HG03558 (cell line): ENCODE data around the gene RUBCN.
"Not testable (repeated sequence)": the region's sequence is repeated elsewhere in the genome, so short reads cannot be mapped to it uniquely, and the experiment has no call there.

Experiments
- ATAC-seq: cut with Tn5 transposase; IDR thresholded peaks from one replicate; pipeline ENCODE4 v1.9.1; 2021; ENCODE audit warnings: moderate number of reproducible peaks; ENCODE audit not compliant: unreplicated experiment; ENCODE audit errors: extremely low read depth

The RUBCN gene

DNA sequence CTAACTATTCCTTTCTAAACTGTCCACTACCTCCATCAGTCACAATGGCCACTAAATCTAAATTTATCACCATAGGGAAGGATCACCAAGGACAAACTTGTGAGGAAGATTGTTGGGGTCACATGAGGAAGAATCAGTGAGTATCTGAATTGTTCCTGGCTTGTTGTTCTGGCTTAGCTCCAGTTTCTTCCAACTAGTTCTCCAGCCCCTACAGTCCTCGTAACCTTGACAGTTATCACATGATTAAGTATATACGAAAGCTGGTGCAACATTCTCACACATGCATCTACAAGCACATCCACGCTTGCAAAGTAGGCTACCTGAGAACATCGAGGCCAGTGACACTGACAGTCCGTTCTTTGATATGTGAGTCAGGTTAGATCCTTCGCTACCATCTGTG is 46.0 kb downstream of the RUBCN start:
- ATAC-seq, result no peak

- no peak for ATAC-seq
These were observed 49.1 kb downstream of the RUBCN start for GRCh38 chr3:197687570-197687969.

DNA sequence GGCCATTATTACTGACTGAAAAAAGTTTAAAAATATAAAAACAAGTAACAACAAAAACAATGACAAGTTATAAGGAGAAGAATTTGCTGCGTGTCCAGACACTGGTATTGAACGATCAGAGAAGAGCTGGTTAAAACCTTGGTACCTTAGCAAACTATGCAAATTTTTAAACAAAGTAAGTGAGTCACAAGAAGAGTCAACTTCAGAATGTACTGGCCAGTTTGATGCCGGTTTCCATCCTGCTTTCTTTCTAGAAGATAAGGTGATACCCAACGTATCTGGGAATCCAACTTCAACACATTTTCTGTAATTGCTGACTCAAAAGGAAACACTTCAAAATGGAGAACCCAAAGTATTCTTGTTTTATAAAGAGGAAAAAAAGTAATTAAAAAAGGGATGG is 49.8 kb downstream of the RUBCN start:
- no peak for ATAC-seq

DNA sequence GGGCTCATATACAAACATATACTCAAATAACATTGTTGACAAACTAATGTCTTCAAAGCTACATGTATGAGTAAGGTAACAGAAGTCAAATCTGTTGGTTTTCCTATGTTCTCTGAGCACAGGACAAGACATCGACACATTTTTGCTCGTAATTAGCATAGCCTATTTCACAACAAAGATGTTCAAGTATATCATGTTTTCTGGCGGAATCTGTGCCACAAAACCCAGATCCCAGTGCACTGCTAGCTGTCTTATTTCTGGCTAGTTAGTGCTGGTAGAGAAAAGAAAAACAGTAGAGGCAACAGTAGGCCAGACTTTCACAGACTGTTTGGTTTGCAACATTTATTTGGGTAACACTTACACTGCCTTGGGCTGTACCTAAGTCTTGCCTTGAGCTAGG is 51.2 kb downstream of the RUBCN start:
- no peak for ATAC-seq

DNA sequence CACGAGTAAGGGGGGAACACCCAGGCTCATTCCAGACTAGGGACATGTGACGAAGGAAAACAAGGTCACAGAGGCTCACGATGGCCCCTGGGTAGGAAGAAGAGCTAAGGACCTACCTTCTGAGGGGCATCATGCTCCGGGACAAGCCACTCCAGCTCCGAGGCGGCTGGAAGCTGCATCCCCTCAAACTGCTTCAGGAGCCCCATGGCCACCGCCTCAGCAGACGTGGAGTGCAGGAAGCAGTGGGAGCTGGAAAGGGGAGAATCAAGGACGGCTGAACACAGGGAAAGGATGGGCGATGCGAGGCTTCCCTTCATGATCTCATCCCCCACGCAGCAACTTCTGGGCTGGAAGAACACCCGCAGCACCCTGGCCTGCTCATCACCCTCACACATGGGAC is 53.5 kb downstream of the RUBCN start:
- ATAC-seq, result no peak

- no peak for ATAC-seq
These were observed 54.0 kb downstream of the RUBCN start for GRCh38 chr3:197682713-197683112.

DNA sequence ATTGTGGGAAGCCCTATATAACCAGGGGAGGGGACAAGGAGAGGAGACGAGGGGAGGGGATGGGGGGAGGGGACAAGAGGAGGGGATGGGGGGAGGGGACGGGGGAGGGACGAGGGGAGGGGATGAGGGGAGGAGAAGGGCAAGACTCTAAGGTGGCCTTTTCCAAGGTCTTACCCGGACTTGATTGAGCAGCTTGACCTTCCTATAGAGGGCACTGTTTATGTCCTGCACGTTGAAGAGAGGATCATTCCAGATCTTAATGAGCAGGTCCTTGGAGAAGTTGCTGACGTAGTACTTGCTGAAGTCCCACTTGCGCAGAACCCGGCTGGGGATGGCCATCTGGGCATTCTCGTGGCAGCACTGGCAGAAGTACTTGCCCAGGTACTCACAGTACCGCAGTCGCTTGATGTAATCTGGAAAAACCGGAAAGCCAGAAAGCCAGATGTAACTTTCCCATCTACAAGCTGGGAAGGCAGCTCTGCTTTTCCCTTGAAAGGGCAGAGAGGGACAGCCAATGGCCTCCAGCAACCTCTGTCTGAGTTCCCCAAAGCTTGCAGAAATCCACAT is 55.7 kb downstream of the RUBCN start:
- ATAC-seq, result no peak

DNA sequence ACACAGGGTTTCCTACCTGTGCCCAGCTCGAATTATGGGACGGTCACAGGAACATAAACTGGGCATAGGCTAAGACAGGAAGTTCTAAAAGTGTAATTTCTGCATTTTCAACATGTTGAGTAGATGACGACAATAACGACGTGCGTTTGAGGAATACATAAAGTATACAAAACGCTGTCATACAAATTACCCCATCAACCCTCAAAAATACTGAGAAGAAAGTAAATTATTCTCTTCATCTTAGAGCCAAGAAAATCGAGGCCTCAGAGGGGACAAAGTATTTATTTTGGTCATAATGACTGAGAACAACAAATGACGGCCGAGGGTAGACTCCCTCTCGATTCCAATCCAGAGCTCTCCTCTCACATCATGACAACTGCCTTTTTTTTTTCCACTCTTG is 60.8 kb downstream of the RUBCN start:
- ATAC-seq, result no peak

DNA sequence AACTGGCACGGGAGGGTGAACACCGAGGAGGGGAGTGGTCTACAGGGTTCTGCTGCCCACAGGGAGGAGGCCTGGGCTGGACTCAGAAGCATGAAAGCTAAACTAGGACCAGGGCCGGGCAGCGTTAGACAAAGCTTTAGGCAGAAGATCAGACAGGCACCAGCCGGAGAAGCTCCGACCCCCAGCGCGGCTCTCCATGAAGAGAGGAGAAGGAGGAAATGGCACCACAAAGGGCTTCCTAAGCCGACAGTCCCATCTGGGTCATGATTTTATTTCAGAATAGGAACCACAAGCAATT is 61.2 kb downstream of the RUBCN start:
- ATAC-seq, result no peak

GRCh38 chr3:197674741-197675562 is 61.8 kb downstream of the RUBCN start:
- ATAC-seq, result no peak

DNA sequence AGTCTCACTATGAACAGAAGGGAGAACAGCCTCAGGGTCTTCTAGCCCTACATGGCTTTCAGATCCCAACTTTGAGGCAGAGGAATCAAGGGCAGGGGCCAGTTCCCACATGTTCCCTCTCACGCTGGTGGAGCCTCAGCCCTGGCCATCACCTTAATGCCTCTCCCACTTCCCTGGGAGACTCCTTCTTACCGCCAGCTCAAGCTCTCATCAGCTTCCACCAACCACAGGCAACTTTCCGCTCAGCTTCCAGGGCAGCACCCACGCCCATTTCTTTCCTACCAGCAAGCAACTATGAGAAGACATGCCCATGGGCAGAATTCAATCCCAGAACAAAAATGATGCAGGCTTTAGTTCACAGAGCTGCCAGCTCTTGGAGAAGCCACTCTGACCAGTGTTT is 63.5 kb downstream of the RUBCN start:
- ATAC-seq, result no peak

- no peak for ATAC-seq
These were observed 66.3 kb downstream of the RUBCN start for GRCh38 chr3:197670361-197670760.

DNA sequence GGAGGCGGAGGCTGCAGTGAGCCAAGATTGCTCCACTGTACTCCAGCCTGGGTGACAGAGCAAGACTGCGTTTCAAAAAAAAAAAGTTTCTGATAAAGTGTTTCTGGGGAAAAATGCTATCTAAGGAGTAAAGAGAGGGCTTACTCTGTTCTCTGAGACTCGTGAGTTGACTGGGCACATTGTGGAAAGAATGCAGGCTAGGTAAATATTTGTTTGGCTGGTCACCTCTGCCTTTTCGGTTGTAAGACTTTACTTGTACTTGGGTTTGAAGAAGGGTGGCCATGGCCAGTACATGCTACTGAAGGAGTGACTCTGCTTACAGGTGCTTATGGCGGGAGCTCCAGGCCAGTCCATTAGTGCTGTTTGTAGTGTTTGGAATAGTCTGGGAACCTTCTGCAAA is 68.7 kb downstream of the RUBCN start:
- no peak for ATAC-seq

GRCh38 chr3:197667293-197667692 is 69.4 kb downstream of the RUBCN start:
- not testable (repeated sequence) for ATAC-seq

DNA sequence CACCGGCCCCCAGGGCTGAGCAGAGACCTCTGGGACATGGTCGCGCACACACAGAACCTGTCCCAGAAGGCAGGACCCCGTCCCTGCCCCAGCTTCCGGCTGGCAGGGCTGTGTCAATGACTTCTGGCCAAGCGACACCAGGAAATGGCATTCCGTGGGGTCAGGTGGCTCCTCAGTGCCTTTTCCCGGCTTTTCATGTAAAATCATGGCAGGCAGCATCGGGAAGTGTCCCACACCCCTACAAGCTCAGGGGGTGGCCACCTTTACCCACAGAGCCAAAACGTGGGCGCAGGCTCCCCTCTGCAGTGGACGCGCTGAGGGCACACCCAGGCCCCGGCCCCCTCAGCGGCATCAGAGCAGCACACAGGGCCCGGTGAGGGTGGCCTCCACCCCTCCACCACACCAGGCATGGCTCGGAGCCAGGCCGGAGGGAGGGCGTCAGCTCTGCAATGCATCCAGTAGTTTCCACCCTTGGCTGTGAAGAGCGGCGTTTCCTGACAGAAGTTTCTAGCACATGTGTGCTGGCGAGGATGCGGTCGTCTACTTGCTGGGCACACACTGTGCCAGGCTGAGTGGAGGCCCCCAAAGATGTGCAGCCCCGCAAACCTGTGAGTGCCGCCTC is 70.4 kb downstream of the RUBCN start:
- ATAC-seq, result not testable (repeated sequence)

- not testable (repeated sequence) for ATAC-seq
These were observed 71.2 kb downstream of the RUBCN start for GRCh38 chr3:197665549-197665948.

- not testable (repeated sequence) for ATAC-seq
These were observed 71.6 kb downstream of the RUBCN start for GRCh38 chr3:197665142-197665491.

GRCh38 chr3:197664414-197665141 is 72.1 kb downstream of the RUBCN start:
- ATAC-seq, result not testable (repeated sequence)

DNA sequence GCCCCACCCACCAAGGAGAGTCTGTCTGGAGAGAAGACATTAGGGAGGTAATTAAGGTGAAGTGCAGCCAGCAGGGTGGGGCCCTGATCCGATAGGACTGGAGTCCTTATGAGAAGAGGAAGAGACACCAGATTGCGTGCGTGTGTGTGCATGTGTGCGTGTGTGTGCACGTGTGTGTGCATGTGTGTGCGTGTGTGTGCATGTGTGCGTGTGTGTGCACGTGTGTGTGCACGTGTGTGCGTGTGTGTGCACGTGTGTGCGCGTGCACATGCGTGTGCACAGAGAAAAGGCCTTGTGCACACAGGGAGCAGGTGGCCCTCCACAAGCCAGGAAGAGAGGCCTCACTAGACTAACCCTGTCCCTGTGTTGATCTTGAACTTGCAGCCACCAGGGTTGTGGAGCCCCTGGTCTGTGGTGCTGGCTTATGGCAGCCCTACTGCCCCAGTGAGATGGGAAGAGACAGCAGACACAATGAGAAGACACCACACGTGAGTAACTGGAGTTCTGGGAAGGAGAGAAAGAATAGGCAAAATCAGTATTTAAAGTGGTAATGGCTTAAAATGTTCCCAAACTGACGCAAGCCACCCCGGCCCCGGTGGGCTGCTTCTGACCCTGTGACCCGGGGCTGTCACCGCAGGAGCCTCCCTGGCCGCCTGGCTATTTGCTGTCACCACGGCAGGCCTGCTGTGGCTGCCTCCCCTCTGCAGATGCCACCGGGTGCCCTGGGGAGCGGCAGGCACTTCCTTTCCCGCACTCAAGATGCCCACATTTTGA is 73.2 kb downstream of the RUBCN start:
- not testable (repeated sequence) for ATAC-seq

- ATAC-seq, result not testable (repeated sequence)
These were observed 74.4 kb downstream of the RUBCN start for GRCh38 chr3:197662352-197662751.
